ENCODE data around the gene HTT. TPM values are rescaled to one million over a fixed set of nuclear protein-coding genes. Genes with fewer than 3 reads are reported as not detected.

HTT gene
- total and polyA plus RNA-seq, 10 of the 15 experiments (the other 5 are each of a cell fraction or from before 2014, with no cell fraction given), result 3.3 to 113 (median 43.3) TPM

- TF ChIP-seq E4F1 (IDR thresholded peaks at IDR 0.05; ENCODE audit: borderline replicate concordance, partially characterized antibody), result no peak
These were observed 196.7 kb downstream of the HTT start (continued) for GRCh38 chr4:3271131-3271530.

- Histone ChIP-seq H3K36me3 (ENCODE audit: control insufficient read depth in 2 of 2, insufficient read depth in 2 of 2, low read length in 1 of 2) (no peaks in the 10 kb centered on the region), H3K79me2 (ENCODE audit: control insufficient read depth, insufficient read depth, low read length) (no peaks in the 10 kb centered on the region), H3K4me3 (no peak overlapping the region), H3K27me3 (replicated peaks in 1 of 2; ENCODE audit: control insufficient read depth in 2 of 2, insufficient read depth in 2 of 2, low read length in 1 of 2) (0 out of 4 replicates have a peak, but pooled peaks cover 0 to 2% of the 10 kb centered on the region in 2 experiments), H2AFZ (ENCODE audit: control insufficient read depth, low read depth, low read length) (no peak overlapping the region), H3K4me1 (ENCODE audit: control insufficient read depth, insufficient read depth, low read length) (no peaks in the 10 kb centered on the region), H3K9ac (ENCODE audit: control insufficient read depth, insufficient read depth, low read length) (no peak overlapping the region), H3K4me2 (ENCODE audit: control insufficient read depth, insufficient read depth) (no peak overlapping the region), H3K27ac (ENCODE audit: control insufficient read depth, insufficient read depth) (no peak overlapping the region), H4K20me1 (ENCODE audit: control insufficient read depth, insufficient read depth) (no peaks in the 10 kb centered on the region), H3K9me3 (replicated peaks; ENCODE audit: control insufficient read depth, insufficient read depth, low read length) (peaks cover 2% of the 10 kb centered on the region; the same call in 1 of the 3 replicates)
- no peak for FAIRE-seq
- intact Hi-C loops (cut with micrococcal nuclease; ENCODE audit: unreplicated experiment), result no loop called here
- SMC1A ChIA-PET (ENCODE audit: uncharacterized antibody, unreplicated experiment), result no interaction called here
- BruUV-seq (replicated peaks), result no TSS peak
- in situ Hi-C loops (cut with MboI), result no loop called here
- TF ChIP-seq CTCF (IDR thresholded peaks at IDR 0.05 in 2 of 3, conservative IDR thresholded peaks at IDR 0.05 in 1 of 3; ENCODE audit: control insufficient read depth in 2 of 3, extremely low read depth in 1 of 3, insufficient read depth in 1 of 3, low read depth in 3 of 3, low read length in 3 of 3) (no peak), ZNF274 (IDR thresholded peaks at IDR 0.05; ENCODE audit: insufficient read depth, insufficient read length) (no peak), SREBF1 (IDR thresholded peaks at IDR 0.05; ENCODE audit: low read length) (no peak), BCL3 (IDR thresholded peaks at IDR 0.05; ENCODE audit: borderline replicate concordance, insufficient read depth, low read depth, low read length, poor library complexity, severe bottlenecking) (no peak), POU2F2 (IDR thresholded peaks at IDR 0.05; ENCODE audit: borderline replicate concordance, low read depth, low read length) (no peak), IRF3 (IDR thresholded peaks at IDR 0.05) (no peak), E2F8 (IDR thresholded peaks at IDR 0.05; ENCODE audit: low read depth, partially characterized antibody) (no peak), POLR2AphosphoS2 (IDR thresholded peaks at IDR 0.05; ENCODE audit: low read depth, low read length) (no peak), CHD1 (IDR thresholded peaks at IDR 0.05; ENCODE audit: low read depth, low read length) (no peak)
- RAD21 ChIA-PET (ENCODE audit: unreplicated experiment), result no interaction called here
- POLR2A ChIA-PET, result no interaction called here
- DNase-seq (ENCODE audit: low read depth, low spot score), result no peak
- WGBS (ENCODE audit: insufficient coverage, insufficient replicate concordance, low lambda C conversion rate, missing lambda C conversion rate), result 80% methylated on average over 9 of the region's 9 CpGs
- CTCF ChIA-PET, result interaction anchor here (0.6 to 1.1 kb wide), 2 partner anchors 170 to 620 kb away, joined by 3 to 4 read pairs; no protein-coding TSS in a partner anchor
- ATAC-seq, result no peak
These were observed 202.5 kb downstream of the HTT start for GRCh38 chr4:3276986-3277385.

Measured in GM12878 (cell line).